Kidney epithelial cell (primary cell): ENCODE data around the gene PRIM2. TPM values are rescaled to one million over a fixed set of nuclear protein-coding genes. Genes with fewer than 3 reads are reported as not detected.
"Not testable (repeated sequence)": the region's sequence is repeated elsewhere in the genome, so short reads cannot be mapped to it uniquely, and the experiment has no call there.

Source experiments
- DNase-seq: peaks from one replicate; pipeline ENCODE4 v3.0.0-alpha.2; 2010; ENCODE audit warnings: low read depth
- H3K27me3 ChIP-seq: 2 replicates; pipeline ENCODE4 v1.6.0; 2011; ENCODE audit warnings: low read length; ENCODE audit not compliant: control insufficient read depth, insufficient read depth
- H3K36me3 ChIP-seq: 2 replicates; pipeline ENCODE4 v1.5.1; 2011; ENCODE audit warnings: low read length; ENCODE audit not compliant: control insufficient read depth, insufficient read depth
- H3K4me3 ChIP-seq: 2 replicates; pipeline ENCODE4 v1.5.1; 2011; ENCODE audit warnings: low read depth, mild to moderate bottlenecking, control low read depth, low read length
- total RNA-seq: library from RNA; depleted of rRNA; stranded (reverse); fragments of >200 nt; gene quantifications from 2 replicates; pipeline ENCODE4 v1.2.3, GENCODE V29; 2015

The PRIM2 gene
- total RNA-seq, 1 donor from 2014 or later = 17.9 TPM

GRCh38 chr6:57610612-57611011 is 293.2 kb downstream of the PRIM2 start:
- DNase-seq, H3K27me3 ChIP-seq, H3K4me3 ChIP-seq, H3K36me3 ChIP-seq: not testable (repeated sequence)

DNA sequence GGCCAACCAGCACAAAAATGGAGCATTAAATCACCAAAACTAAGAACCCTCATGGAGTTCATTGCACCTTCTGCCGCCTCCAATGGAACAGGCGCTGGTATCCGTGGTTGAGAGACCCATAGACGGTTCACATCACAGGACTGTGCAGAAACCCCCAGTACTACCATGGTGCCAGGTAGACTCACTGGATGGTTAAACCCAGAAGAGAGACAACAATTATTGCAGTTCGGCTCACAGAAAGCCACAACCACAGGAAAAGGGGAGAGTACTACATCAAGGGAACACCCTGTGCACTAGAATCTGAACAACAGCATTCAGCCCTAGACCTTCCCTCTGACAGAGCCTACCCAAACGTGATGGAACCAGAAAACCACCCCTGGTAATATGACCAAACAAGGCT is 301.5 kb downstream of the PRIM2 start:
- H3K27me3 ChIP-seq, DNase-seq, H3K36me3 ChIP-seq, H3K4me3 ChIP-seq: not testable (repeated sequence)

GRCh38 chr6:57631773-57632172 is 314.3 kb downstream of the PRIM2 start:
- not testable (repeated sequence) for H3K4me3 ChIP-seq, DNase-seq, H3K36me3 ChIP-seq, H3K27me3 ChIP-seq

- H3K36me3 ChIP-seq, H3K27me3 ChIP-seq, DNase-seq, H3K4me3 ChIP-seq: not testable (repeated sequence)
Measured at GRCh38 chr6:57658526-57658925, 341.1 kb downstream of the PRIM2 start.

DNA sequence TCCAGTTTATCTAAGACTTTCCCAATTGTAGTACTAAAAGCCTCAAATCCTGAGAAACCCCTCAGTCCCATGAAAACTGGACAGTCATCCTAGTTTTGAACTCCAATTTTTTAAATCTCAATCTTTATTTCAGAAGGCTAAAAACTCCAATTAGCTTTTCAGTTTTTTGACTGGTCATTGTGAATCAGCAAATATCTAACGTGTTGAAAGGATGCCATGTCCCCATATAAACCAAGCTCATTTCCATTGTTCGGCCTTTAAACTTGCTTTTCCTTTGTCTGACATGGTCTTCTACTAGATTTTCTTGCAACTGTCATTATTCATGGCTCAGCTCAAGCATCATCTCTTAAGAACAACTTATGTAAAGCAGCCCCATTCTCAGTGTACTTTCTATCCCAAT is 342.4 kb downstream of the PRIM2 start:
- H3K36me3 ChIP-seq, DNase-seq, H3K27me3 ChIP-seq, H3K4me3 ChIP-seq: not testable (repeated sequence)

DNA sequence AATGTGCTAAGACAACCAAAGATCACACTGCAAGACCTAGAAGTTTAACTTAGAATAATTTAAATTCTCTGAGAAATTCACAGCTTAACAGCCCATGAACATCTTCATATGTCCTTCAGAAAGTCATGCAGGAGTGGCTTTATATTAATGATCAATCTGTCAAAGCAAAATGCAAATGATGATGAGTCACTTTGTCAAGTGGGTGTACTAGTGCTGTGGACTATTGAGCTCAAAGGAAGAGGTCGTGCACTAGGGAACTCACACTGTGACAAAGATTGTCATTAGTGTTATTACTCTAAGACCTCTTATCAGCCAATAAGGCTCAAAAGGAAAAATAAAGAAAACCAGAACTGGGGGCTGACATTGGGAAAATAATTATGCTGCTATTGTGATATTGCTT is 343.5 kb downstream of the PRIM2 start:
- H3K4me3 ChIP-seq, H3K27me3 ChIP-seq, DNase-seq, H3K36me3 ChIP-seq: not testable (repeated sequence)

GRCh38 chr6:57668108-57668507 is 350.7 kb downstream of the PRIM2 start:
- not testable (repeated sequence) for H3K27me3 ChIP-seq, DNase-seq, H3K4me3 ChIP-seq, H3K36me3 ChIP-seq

GRCh38 chr6:57671237-57671636 is 353.8 kb downstream of the PRIM2 start:
- H3K36me3 ChIP-seq, H3K27me3 ChIP-seq, DNase-seq, H3K4me3 ChIP-seq: not testable (repeated sequence)

- DNase-seq, H3K27me3 ChIP-seq, H3K36me3 ChIP-seq, H3K4me3 ChIP-seq: not testable (repeated sequence)
Measured at GRCh38 chr6:57671937-57672627, 354.7 kb downstream of the PRIM2 start.

DNA sequence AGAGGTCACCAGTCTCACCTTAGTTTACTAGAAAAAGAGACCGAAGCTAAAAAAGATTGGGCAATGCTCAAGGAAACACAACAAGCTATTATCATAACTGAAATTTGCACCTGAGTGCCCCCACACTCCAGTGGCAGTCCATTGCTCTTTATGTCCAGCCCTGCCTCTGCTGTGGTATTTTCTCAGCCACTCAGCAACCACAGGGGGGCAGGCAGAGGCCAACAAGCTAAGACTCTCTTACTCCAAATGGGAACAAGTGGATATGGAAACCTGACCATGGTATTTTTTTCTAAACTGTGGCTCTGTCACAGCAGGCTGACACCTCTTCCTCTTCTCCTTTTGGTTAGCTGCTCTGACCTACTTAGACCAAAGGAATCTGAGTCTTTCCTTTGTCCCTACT is 355.9 kb downstream of the PRIM2 start:
- H3K27me3 ChIP-seq, H3K36me3 ChIP-seq, H3K4me3 ChIP-seq, DNase-seq: not testable (repeated sequence)

- H3K27me3 ChIP-seq, H3K36me3 ChIP-seq, DNase-seq, H3K4me3 ChIP-seq: not testable (repeated sequence)
Measured at GRCh38 chr6:57675386-57675785, 358.0 kb downstream of the PRIM2 start.

- H3K4me3 ChIP-seq, H3K36me3 ChIP-seq, H3K27me3 ChIP-seq, DNase-seq: not testable (repeated sequence)
Measured at GRCh38 chr6:57696382-57696781, 379.0 kb downstream of the PRIM2 start.

Other genes starting within 250 kb of the PRIM2 start
- gene ZNF451, start 227.4 kb upstream of the PRIM2 start, total RNA-seq = 34.4 and 37.2 TPM in 2 replicates
- gene BAG2, start 145.3 kb upstream of the PRIM2 start, total RNA-seq = 6.2 and 8.3 TPM in 2 replicates
- gene RAB23, start 95.3 kb upstream of the PRIM2 start, total RNA-seq = 16.5 and 21.5 TPM in 2 replicates